ENCODE measurements around the gene PLOD2. TPM values are rescaled to one million over a fixed set of nuclear protein-coding genes. Genes with fewer than 3 reads are reported as not detected.

PLOD2 gene
- polyA plus RNA-seq, 1 donor (not counting 4 experiments of a cell fraction or from before 2014, with no cell fraction given) = 30.0 TPM

DNA sequence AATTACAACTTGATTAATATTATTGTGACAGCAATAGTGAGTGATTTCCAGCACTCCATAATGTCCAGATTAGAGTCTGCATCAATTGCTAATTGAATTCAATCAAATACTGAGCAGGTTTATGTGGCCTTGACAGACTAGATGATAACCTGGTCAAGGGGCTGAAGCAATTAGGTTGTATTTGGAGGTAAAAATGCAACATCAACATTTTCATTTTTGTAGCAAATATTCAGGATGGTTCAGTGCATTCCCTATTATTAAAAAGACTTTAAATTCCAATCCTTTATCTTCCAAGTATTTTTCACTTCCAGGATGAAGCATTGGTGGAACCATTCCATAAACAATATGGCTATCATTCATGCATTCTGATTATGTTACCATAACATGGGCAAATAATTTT, 120.4 kb downstream of the PLOD2 start:
- TF ChIP-seq, protein P1, sequence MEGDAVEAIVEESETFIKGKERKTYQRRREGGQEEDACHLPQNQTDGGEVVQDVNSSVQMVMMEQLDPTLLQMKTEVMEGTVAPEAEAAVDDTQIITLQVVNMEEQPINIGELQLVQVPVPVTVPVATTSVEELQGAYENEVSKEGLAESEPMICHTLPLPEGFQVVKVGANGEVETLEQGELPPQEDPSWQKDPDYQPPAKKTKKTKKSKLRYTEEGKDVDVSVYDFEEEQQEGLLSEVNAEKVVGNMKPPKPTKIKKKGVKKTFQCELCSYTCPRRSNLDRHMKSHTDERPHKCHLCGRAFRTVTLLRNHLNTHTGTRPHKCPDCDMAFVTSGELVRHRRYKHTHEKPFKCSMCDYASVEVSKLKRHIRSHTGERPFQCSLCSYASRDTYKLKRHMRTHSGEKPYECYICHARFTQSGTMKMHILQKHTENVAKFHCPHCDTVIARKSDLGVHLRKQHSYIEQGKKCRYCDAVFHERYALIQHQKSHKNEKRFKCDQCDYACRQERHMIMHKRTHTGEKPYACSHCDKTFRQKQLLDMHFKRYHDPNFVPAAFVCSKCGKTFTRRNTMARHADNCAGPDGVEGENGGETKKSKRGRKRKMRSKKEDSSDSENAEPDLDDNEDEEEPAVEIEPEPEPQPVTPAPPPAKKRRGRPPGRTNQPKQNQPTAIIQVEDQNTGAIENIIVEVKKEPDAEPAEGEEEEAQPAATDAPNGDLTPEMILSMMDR (optimal IDR thresholded peaks at IDR 0.05 in 1 of 3, IDR thresholded peaks at IDR 0.05 in 1 of 3, conservative IDR thresholded peaks at IDR 0.05 in 1 of 3; ENCODE audit: extremely low read depth in 1 of 3, insufficient read depth in 2 of 3, low read length in 3 of 3) = no peak
- TF ChIP-seq EZH2 (IDR thresholded peaks at IDR 0.05; ENCODE audit: low read length) = no peak
- dilution Hi-C loops (cut with MboI; ENCODE audit: extremely low pct_ligation_motif_present, low sequenced_read_pairs) = no loop called here
- no peak overlapping the region for H3K4me3 ChIP-seq (ENCODE audit: control insufficient read depth in 2 of 3, extremely low read depth in 1 of 3, insufficient read depth in 2 of 3, low read depth in 1 of 3, low read length in 3 of 3)
- H3K79me2 ChIP-seq (ENCODE audit: control insufficient read depth, insufficient read depth, low read length) = no peaks in the 10 kb centered on the region
- no peak overlapping the region for H2AFZ ChIP-seq (ENCODE audit: control insufficient read depth, low read length)
- H3K36me3 ChIP-seq (ENCODE audit: control insufficient read depth in 2 of 2, extremely low read depth in 1 of 2, insufficient read depth in 2 of 2, low read length in 2 of 2) = no peaks in the 10 kb centered on the region
- H3K4me1 ChIP-seq (ENCODE audit: control insufficient read depth, extremely low read depth, insufficient read depth, low read length) = no peaks in the 10 kb centered on the region
- H3K27me3 ChIP-seq (ENCODE audit: control insufficient read depth, extremely low read depth, insufficient read depth, low read length) = no peaks in the 10 kb centered on the region
- no peak for DNase-seq (ENCODE audit: low read depth, low spot score)
- no peaks in the 10 kb centered on the region for H3K9me3 ChIP-seq (ENCODE audit: control insufficient read depth, low read depth, low read length)
- H3K9ac ChIP-seq (ENCODE audit: control insufficient read depth, extremely low read depth, insufficient read depth, low read length) = no peak overlapping the region
- H4K20me1 ChIP-seq (ENCODE audit: control insufficient read depth, extremely low read depth, insufficient read depth, low read length) = no peaks in the 10 kb centered on the region
- H3K9me1 ChIP-seq (ENCODE audit: control insufficient read depth, extremely low read depth, insufficient read depth, low read length) = no peaks in the 10 kb centered on the region
- H3K27ac ChIP-seq (ENCODE audit: control insufficient read depth, insufficient read depth, low read length) = no peak overlapping the region
- no peak for FAIRE-seq
- no peak overlapping the region for H3K4me2 ChIP-seq (ENCODE audit: control insufficient read depth, extremely low read depth, insufficient read depth, low read depth, low read length)

DNA sequence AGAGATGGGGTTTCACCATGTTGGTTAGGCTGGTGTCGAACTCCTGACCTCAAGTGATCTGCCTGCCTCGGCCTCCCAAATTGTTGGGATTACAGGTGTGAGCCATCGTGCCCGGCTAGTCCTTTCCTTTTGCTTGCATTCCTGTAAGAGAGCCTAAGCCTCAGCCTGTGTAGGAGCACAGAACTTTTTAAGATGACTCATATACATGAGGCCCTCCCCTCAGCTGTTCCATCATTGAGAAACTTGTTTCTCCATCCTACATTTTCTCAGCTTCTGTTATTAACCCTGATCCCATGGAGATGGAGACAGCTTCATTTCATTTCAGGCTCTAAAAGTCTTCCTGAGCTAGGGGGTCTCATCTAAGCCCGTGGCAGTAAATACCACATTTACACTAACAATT, 123.3 kb downstream of the PLOD2 start:
- H3K27ac ChIP-seq (ENCODE audit: control insufficient read depth, insufficient read depth, low read length) = no peak overlapping the region
- no peaks in the 10 kb centered on the region for H3K4me1 ChIP-seq (ENCODE audit: control insufficient read depth, extremely low read depth, insufficient read depth, low read length)
- H4K20me1 ChIP-seq (ENCODE audit: control insufficient read depth, extremely low read depth, insufficient read depth, low read length) = no peaks in the 10 kb centered on the region
- FAIRE-seq = no peak
- H3K9me3 ChIP-seq (ENCODE audit: control insufficient read depth, low read depth, low read length) = no peaks in the 10 kb centered on the region
- H3K27me3 ChIP-seq (ENCODE audit: control insufficient read depth, extremely low read depth, insufficient read depth, low read length) = no peaks in the 10 kb centered on the region
- no peak overlapping the region for H3K4me2 ChIP-seq (ENCODE audit: control insufficient read depth, extremely low read depth, insufficient read depth, low read depth, low read length)
- no peak overlapping the region for H3K9ac ChIP-seq (ENCODE audit: control insufficient read depth, extremely low read depth, insufficient read depth, low read length)
- dilution Hi-C loops (cut with MboI; ENCODE audit: extremely low pct_ligation_motif_present, low sequenced_read_pairs) = no loop called here
- H2AFZ ChIP-seq (ENCODE audit: control insufficient read depth, low read length) = no peak overlapping the region
- TF ChIP-seq, protein P1 (optimal IDR thresholded peaks at IDR 0.05 in 1 of 3, IDR thresholded peaks at IDR 0.05 in 1 of 3, conservative IDR thresholded peaks at IDR 0.05 in 1 of 3; ENCODE audit: extremely low read depth in 1 of 3, insufficient read depth in 2 of 3, low read length in 3 of 3) = no peak
- TF ChIP-seq EZH2 (IDR thresholded peaks at IDR 0.05; ENCODE audit: low read length) = no peak
- H3K4me3 ChIP-seq (ENCODE audit: control insufficient read depth in 2 of 3, extremely low read depth in 1 of 3, insufficient read depth in 2 of 3, low read depth in 1 of 3, low read length in 3 of 3) = no peak overlapping the region
- no peaks in the 10 kb centered on the region for H3K79me2 ChIP-seq (ENCODE audit: control insufficient read depth, insufficient read depth, low read length)
- H3K36me3 ChIP-seq (ENCODE audit: control insufficient read depth in 2 of 2, extremely low read depth in 1 of 2, insufficient read depth in 2 of 2, low read length in 2 of 2) = no peaks in the 10 kb centered on the region
- DNase-seq (ENCODE audit: low read depth, low spot score) = no peak
- no peaks in the 10 kb centered on the region for H3K9me1 ChIP-seq (ENCODE audit: control insufficient read depth, extremely low read depth, insufficient read depth, low read length)
